CD4-positive, alpha-beta T cell treated with Interleukin-15 for 4 hours (primary cell): ENCODE measurements around the gene ATP1A3.

Experiments
- DNase-seq: peaks from one replicate; pipeline ENCODE4 v3.0.0-alpha.2; 2020; ENCODE audit warnings: low spot score

ATP1A3 gene

DNA sequence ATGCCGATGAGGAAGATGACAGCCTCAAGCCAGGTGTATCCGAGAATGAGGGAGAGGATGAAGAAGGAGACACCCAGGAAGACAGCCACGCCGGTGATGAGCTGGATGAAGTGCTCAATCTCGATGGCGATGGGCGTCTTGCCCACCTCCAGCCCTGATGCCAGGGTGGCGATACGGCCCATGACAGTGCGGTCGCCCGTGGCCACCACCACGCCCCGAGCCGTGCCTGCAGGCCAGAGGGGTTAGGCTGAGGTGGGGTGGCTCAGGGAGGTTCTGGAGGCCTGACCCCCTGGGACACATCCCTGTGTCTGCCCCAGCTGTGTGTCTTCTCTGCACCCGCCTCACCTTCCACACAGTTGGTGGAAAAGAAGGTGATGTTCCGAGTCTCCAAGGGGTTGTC, 9.1 kb downstream of the ATP1A3 start:
- DNase-seq = no peak

DNA sequence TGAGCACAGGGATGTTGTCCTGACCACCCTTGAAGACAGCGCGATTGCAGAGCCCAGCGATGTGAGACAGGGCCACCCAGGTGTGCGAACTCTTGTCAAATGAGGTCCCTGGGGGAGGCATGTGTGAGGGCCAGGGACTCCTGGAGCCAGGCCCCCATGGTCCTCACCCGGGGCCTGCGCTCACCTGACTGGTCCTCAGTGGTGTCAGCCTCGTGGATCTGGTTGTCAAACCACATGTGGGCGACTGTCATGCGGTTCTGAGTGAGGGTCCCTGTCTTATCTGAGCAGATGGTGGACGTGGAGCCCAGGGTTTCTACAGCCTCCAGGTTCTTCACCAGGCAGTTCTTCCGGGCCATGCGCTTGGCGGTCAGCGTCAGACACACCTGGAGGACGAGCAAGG, 12.3 kb downstream of the ATP1A3 start:
- no peak for DNase-seq

DNA sequence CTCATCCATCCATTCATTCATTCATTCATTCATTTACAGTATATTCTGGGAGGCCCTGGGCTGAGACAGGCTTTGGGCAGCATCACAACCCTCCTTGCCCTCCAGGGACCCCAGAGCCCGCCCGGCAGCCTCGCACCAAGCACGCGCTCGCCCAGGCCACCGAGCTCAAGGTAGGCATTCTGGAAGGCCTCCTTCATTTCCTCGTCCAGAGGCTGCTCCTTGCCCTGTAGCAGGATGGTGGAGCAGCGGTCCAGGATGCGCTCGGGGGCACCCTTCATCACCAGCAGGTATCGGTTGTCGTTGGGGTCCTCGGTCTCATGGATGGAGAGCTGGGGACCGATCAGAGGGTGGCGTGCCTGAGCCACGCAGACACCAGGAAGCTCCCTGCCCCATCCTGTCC, 15.6 kb downstream of the ATP1A3 start:
- no peak for DNase-seq

DNA sequence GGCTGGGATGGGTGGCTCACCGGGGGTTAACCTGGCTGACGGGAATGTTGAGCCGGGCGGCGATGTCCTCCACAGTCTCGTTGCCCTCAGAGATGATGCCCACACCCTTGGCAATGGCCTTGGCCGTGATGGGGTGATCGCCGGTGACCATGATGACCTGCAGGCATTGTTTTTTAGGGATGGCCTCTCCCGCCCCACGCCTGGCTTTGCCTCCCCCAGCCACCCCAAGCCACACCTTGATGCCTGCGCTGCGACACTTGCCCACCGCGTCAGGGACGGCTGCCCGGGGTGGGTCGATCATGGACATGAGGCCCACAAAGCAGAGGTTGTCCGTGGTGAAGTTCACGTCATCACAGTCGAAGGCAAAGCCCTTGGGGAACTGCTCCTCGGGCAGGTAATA, 16.1 kb downstream of the ATP1A3 start:
- no peak for DNase-seq

DNA sequence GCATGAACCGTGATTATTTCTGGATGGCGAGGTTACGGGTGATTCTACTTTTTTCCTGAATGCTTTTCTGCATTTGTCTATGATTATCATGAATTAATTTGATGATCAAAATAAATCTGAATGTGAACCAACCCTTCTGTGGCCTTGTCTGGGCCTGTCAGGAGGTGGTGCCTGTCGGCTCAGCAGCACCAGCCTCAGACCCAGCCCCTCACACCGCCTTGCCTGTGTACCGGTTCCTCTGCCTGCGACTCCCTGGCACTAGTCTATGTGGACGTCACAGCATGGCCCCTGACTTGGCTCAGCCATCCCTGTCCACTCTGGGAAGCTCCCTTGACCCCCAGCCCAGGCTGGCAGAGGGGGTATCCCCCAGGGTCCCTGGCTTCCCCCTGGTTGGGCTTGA, 19.4 kb downstream of the ATP1A3 start:
- DNase-seq = no peak

DNA sequence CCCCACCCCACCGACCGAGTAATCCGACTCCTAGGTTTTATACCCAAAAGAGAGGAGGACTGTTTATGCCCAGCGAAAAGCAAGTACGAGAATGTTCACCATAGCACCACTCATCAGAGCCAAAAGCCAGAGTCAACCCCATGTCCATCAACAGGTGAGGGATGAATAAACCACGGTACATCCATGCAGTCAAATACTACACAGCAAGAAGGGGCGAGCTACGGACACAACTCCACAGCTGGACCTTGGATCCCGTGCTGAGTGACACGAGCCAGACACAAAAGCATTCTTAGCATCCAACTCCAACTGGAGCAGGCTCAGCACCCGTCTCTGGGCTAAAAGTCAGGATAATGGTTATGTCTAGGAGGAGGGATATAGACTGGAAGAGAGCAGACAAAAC, 22.7 kb downstream of the ATP1A3 start:
- no peak for DNase-seq

DNA sequence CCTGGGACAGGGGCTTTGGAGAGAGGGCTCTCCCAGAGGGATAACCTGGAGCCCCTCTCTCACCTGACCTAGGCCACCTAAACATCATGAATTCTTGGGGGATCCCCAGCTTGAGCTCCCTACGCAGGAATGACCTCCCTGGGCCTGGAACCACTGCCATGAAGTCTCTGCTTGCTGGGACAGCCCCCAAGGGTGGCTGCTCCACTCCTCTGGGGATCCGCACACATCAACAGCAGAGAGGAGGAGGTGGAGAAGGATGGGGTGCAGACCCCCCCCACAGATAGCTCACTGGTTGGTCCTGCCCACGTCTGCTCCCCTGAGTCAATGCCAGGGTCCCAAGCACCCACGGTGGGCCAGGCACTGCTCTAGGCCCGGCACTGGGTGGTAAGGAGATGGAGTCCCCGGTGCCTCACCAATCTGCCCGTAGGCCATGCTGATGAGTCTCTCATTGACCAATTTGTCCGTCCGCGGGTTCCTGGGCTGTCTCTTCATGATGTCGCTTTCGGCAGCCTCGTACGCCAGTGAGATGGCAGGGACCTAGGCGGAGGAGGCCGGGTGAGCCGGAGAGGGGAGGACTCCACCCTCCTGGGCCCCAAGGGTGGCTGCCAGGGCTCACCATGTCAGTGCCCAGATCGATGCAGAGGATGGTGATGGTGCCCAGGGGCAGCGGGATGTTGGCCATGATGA, 24.1 kb downstream of the ATP1A3 start:
- DNase-seq = no peak

DNA sequence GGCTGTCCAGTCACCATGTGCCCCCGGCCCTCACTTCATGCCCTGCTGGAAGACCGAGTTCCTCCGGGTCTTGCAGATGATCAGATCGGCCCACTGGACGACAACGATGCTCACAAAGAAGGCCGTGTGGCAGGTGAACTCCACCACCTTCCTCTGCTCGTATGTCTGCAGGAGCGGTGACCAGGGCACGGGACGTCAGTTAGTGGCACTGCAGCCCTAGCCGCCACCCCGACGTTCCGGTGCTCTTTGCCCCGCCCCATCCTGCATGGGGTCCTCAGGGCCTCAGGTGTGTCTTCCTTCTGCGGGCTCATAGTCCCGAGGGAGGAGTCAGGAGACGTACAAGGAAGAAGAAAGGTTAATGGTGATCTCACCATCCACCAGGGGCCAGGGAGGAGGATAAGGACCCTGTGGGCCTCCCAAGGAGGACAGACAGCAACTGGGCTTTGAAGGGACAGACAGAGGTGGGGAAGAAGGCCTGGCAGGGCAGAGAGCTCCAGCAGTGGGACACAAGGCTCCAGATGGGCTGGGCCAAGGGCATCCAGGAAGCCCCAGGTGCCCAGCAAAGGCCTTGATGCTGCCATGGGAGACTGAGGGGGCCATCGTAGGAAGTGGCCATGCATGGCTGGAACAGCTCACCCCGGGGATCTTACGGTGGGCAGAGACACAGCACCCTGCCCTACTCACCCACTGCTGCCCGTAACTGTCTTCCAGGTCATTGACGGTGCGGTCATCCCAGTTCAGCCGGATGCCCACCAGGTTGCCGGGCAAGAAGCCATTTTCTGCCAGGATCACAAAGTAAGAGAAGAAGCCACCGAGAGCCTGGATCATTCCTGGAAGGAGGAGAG, 25.1 kb downstream of the ATP1A3 start:
- no peak for DNase-seq

DNA sequence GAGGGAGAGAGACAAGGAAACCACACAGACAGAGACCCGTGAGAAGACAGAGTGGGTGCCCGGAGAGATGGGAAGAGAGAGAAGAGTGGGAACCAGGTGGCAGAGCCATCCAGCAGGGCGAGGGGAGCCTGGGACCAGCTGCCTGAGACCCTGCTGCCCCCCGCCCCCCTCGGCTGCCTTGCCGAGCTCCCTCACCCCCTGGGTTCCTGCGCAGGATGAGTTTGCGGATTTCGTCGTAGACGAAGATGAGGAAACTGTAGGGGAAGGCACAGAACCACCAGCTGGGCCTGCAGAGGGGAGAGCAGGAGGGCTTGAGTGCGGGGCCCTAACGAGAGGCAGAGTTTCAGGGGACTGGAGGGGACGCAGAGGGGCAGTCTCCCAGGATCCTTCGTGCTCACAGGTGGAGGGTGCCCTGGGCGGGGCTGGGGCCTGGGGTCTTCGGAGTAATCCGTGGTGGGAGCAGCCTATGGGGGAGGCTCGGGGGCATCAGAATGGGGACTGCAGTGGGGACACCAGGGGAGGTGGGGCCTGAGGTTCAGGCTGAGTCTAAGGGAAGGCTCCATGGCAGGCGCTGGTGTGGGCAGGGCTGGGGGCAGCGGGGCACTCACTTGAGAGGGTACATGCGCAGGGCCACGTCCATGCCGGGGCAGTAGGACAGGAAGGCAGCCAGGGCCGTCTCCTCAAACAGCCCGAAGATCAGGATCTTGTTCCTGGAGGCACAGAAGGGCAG, 26.8 kb downstream of the ATP1A3 start:
- DNase-seq = no peak

DNA sequence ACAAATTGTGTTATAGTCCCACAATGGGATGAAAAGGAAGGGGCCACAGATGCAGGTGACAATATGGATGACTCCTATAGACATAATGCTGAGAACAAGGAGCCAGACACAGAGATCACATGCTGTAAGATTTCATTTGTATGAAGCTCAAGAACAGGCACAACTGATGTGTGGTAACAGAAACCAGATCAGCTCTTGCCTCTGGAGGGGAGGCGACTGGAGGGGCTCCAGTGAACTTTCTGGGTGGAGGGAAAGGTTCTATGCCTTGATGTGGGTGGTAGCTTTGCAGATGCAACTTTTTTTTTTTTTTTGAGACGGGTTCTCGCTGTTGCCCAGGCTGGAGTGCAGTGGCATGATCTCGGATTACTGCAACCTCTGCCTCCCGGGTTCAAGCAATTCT, 28.9 kb downstream of the ATP1A3 start:
- no peak for DNase-seq

DNA sequence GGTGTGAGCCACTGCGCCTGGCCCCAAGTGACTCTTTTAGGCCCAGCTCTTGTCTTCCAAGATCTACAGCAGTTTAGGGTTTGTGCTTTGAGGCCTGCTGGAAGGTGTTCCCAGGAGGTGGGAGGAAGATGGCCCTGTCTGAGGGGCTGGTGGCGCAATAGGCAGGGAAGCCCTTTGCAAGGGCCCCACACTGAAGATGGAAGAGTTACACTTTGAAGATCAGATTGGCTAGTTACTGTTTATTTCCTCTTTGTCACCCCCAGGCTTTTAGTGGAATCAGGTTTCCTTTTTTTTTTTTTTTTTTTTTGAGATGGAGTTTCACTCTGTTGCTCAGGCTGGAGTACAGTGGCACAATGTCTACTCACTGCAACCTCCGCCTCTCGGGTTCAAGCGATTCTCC, 33.1 kb downstream of the ATP1A3 start:
- DNase-seq = no peak

DNA sequence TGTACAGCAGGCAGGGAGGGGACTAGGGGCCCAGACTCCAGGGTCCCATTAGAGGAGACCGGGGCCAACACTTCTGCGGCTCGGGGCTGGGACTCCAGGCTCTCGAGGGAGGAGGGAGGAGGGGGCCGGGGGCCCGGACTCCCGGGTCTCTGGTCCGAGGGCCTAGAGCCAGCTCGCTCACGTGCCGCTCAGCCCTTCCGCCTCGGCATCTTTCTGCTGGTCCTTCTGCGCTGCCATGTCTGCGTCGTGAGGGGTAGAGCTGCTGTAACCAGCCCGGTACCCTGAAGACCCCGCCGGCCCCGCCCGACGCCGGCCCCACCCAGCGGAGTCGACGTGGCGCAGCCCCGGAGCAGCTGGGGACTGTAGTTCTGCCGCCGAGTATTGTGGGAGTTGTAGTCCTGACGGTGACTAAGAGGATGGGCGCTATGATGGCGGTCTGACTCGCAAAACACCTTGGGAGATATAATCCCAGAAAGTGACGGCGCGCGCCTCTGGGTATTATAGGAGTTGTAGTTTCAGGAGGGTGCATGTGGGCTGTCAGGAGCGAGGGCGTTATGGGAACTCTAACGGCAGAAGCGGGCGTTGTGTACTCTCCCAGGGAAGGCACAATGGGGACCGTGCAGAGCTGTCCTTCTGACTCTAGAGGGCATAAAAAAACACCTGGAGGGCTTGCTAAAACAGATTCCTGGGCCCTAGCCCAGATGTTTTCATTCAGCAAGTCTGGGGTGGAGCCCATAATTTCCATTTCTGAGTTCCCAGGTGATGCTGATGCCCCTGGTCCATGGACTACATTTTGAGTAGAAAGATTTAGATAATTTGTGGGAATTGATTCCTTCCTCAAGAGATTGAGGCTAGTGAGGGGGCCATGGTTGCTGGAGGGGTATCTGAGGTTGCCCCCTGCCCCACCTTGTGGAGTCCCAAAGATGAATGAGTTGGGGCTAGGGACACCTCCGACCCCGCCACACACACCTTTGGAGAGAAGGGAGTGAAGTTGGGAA, 34.7 kb downstream of the ATP1A3 start, which contains the start of gene RABAC1:
RABAC1 (minus strand) TSS at position 266 of the 998 bp plus-strand sequence; CDS start at position 237, 29 bp downstream.
- peak; percentile 89 for DNase-seq

DNA sequence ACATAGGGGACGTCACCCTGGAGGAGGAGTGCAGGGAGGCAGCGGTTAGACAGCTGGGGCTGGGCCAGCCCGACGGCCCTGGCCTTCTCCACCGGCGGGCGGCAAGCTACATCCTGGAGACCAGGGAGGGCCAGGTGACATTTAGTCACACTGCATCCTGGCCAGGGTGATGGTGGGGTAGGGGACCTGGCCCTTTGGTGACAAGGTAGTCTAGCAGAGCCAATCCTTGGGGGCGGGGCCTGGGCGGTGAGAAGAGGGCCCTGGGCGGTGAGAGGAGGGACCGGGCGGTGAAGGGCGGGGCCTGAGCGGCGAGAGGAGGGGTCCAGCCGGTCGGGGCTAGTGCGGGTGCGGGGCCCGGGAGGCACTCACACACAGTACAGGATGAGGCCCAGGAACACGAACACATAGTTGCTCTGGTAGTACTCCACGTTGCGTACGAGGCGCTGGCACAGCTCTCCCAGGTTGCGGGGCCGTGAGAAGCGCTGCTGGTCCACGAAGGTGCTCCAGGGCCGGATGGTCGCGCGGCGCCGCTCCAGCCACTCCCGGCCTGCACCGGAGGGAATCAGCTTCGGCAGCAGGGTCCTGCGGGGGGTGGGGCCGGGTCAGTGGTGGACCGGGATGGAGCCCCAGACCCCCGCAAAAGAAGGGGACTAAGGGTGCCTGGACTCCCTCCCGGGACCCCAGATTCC, 35.5 kb downstream of the ATP1A3 start:
- peak; percentile 76 for DNase-seq

DNA sequence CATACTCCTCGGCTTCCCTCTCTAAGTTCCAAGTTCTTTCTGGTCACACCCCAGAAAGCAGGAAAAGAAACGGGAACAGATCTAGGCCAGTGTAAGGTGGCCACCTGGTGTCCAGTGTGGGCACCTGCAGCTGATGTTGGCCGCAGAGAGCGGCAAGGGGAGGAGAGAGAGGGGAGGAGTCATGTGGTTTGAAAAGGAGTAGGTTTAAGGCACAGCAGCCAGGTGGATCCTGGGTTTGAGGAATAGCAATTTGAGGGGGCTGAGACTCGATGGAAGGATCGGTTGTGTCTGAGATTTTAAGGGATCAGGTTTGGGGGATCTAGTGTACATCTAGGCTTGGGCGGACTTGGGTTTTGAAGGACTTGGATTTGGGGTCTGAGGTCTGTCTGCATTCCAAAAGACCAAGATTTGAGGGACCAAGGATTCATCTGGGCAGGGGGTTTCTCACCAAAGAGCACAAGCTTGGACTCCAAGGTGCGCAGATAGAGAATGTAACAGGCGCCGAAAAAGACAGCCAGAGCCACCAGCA, 36.1 kb downstream of the ATP1A3 start:
- peak; percentile 46 for DNase-seq

DNA sequence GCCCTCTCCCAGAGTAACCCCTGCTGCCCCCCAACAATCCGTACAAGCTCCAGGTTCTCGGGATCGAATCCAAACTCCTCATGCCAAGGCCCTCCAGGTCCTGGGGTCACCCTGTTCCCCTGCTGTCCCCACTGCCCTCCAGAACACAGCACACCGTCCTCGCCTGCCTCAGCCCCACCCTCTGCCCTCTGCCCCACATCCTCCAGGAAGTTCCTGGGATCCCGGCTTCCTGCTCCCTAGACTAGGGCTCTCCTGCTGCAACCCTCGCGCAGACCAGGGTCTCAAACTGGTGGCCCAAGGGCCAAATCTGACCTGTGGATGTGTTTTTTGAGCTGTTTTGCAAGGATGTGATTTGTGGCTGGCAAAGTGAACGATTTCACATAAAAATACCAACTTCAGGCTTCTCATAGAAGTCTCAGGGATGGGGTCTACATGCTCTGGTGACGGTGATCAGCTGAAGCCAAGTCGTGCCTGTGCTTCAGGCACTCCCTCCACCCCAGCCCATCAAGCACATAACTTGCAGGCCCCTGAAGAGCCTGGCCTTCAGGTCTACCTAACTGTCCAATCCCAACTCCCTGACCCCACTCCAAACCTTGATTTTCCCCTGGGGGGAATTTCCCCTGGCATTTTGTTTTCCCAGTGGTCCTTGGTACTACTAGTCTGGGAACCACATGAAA, 36.7 kb downstream of the ATP1A3 start:
- no peak for DNase-seq

DNA sequence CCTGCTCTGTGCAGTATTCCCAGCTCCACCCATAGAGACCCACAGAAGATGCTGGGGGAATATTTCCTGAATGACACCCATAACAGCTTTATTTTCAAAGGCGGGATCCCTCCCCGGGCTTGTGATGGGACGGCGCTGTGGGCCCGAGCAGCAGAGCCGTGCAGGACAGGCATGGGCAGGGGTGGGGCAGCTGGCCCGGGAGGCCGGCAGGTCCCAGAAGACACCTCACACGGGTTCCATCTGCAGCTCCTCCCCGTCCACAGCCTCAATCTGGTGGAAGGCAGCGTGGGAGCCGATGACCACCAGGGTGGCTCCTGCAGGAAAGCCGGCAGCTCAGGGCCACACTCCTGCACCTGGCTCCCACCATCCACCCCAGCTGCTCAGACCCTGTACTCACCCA, 37.4 kb downstream of the ATP1A3 start:
- DNase-seq = no peak

DNA sequence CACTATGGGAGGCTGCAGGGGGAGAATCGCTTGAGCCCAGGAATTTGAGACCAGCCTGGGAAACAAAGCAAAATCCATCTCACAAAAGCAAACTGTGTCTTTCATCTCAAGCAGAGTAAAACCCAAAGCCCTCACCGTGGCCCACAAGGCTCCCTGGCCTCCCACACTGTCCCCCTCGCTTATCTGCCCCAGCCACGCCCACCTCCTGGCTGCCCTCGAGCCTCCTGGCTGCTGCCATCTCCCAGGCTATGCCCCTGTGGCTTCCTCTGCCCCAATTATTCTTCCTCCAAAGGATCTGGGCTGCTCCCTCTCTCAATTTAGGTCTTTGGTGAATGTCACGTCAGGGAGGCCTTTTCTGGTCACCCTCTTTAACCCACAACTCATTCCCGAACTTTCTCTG, 38.5 kb downstream of the ATP1A3 start:
- no peak for DNase-seq

DNA sequence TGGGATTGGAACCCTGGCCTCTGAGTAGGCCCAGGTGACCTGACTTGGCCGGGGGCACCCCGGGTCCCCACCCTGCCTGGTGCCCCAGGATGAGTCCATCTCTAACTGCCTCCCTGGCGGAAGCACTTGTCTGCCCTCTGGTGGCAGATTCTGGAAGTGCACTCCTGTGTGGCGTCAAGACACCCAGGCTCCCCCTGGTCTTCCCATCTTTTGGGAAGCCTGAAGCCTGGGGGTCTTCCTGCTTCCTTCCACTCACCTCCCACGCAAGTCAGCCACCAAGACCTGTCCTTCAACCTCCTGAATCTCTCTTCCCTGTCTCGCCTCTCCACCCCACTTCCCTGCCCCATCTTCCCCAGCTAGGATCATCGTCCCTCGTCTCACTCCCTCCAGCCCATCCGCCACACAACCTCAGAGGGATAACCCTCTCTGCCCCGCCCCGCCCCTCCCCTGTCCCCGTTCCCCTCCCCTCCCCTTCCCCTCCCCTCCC, 42.3 kb downstream of the ATP1A3 start:
- peak; percentile 87 for DNase-seq

DNA sequence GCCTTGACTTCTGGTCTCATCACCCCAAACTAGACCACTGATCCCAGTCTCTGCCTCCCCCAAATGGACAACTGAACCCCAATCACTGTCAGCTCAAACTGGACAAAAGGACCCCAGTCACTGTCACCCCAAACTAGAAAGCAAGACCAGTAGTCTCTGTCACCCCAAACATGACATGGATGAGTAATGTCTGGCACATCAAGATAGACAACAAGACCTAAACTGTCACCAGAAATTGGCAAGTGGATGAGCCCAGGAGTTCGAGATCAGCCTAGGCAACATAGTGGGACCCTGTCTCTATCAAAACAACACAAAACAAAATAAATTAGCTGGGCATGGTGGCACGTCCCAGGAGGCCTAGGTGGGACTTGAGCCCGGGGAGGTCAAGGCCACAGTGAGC, 46.9 kb downstream of the ATP1A3 start:
- peak; percentile 32 for DNase-seq
